Measurements from ENCODE around the gene ALX3.

ALX3 gene

GRCh38 chr1:110067479-110067892, 3.0 kb downstream of the ALX3 start:
- Histone ChIP-seq H3K27ac (no peak overlapping the region), H3K4me3 (ENCODE audit: low read depth, low read length) (no peak overlapping the region), H3K36me3 (no peaks in the 10 kb centered on the region; the same call in 1 of the 2 replicates), H3K27me3 (ENCODE audit: insufficient read depth, low read depth, severe bottlenecking) (no peaks in the 10 kb centered on the region), H3K9me3 (ENCODE audit: severe bottlenecking) (no peaks in the 10 kb centered on the region)
- no peak for TF ChIP-seq CTCF (IDR thresholded peaks at IDR 0.05; ENCODE audit: low read depth, low read length)
- DNase-seq, result no peak

DNA sequence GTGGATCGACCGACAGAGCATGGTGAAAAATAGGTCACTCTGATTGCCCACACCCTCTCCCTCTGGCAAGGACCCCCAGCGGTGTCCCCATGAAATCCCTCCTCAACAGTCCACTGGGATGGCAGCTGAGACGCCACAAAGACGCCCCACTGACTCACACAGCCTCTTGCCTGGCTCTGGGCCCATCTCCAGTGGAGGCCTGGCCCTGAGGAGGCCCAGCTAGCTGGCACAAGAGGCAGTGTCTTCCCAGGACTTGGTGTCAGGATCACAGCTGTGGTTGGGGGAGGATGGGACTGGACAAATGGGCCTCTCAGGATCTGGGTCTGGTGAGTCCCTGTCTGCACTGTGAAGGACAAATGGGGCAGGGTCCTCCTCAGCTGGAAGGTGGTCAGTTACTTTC, 4.6 kb downstream of the ALX3 start:
- H3K9me3 ChIP-seq (ENCODE audit: severe bottlenecking), result no peaks in the 10 kb centered on the region
- DNase-seq, result no peak
- no peaks in the 10 kb centered on the region for H3K27me3 ChIP-seq (ENCODE audit: insufficient read depth, low read depth, severe bottlenecking)
- H3K27ac ChIP-seq, result no peak overlapping the region
- no peaks in the 10 kb centered on the region; the same call in 1 of the 2 replicates for H3K36me3 ChIP-seq
- no peak overlapping the region for H3K4me3 ChIP-seq (ENCODE audit: low read depth, low read length)
- no peak for TF ChIP-seq CTCF (IDR thresholded peaks at IDR 0.05; ENCODE audit: low read depth, low read length)

- no peak for TF ChIP-seq CTCF (IDR thresholded peaks at IDR 0.05; ENCODE audit: low read depth, low read length)
- no peaks in the 10 kb centered on the region for H3K27me3 ChIP-seq (ENCODE audit: insufficient read depth, low read depth, severe bottlenecking)
- no peak overlapping the region for H3K4me3 ChIP-seq (ENCODE audit: low read depth, low read length)
- DNase-seq, result no peak
- no peak overlapping the region for H3K27ac ChIP-seq
- no peaks in the 10 kb centered on the region for H3K9me3 ChIP-seq (ENCODE audit: severe bottlenecking)
- H3K36me3 ChIP-seq, result peaks cover 4% of the 10 kb centered on the region
These were observed 5.7 kb downstream of the ALX3 start for GRCh38 chr1:110064576-110065337.

DNA sequence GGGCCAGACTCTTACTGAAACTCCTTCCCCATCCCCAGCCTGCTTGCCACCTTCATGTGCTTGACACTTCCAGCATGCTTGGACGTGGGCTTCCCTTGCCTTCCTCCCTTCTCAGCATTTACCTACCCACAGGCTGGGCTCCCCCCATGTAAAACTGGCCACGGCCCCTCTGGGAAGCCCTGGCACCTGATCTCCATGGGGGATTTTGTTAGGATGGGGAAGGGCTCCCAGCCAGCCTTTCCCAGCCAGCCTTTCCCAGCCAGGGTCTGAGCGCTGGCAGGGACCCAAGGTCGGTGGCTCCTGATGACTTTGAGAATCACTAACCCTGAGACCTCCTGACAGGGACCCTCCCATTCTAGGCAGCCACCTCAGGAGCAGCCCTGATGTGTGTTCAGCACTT, 6.7 kb downstream of the ALX3 start:
- no peak for DNase-seq
- no peak for TF ChIP-seq CTCF (IDR thresholded peaks at IDR 0.05; ENCODE audit: low read depth, low read length)
- no peak overlapping the region for H3K4me3 ChIP-seq (ENCODE audit: low read depth, low read length)
- no peaks in the 10 kb centered on the region for H3K9me3 ChIP-seq (ENCODE audit: severe bottlenecking)
- no peaks in the 10 kb centered on the region for H3K27me3 ChIP-seq (ENCODE audit: insufficient read depth, low read depth, severe bottlenecking)
- peaks cover 10% of the 10 kb centered on the region for H3K36me3 ChIP-seq
- H3K27ac ChIP-seq, result no peak overlapping the region

- Histone ChIP-seq H3K4me3 (ENCODE audit: low read depth, low read length) (no peak overlapping the region), H3K9me3 (ENCODE audit: severe bottlenecking) (no peaks in the 10 kb centered on the region), H3K36me3 (peaks cover 16% of the 10 kb centered on the region), H3K27ac (no peak overlapping the region), H3K27me3 (ENCODE audit: insufficient read depth, low read depth, severe bottlenecking) (no peaks in the 10 kb centered on the region)
- TF ChIP-seq CTCF (IDR thresholded peaks at IDR 0.05; ENCODE audit: low read depth, low read length), result no peak
- DNase-seq, result peak; percentile 45
These were observed 7.9 kb downstream of the ALX3 start for GRCh38 chr1:110062612-110063011.

GRCh38 chr1:110061341-110061740, 9.1 kb downstream of the ALX3 start:
- Histone ChIP-seq H3K27ac (no peak overlapping the region), H3K9me3 (ENCODE audit: severe bottlenecking) (no peaks in the 10 kb centered on the region), H3K4me3 (ENCODE audit: low read depth, low read length) (no peak overlapping the region), H3K36me3 (peaks cover 28% of the 10 kb centered on the region), H3K27me3 (ENCODE audit: insufficient read depth, low read depth, severe bottlenecking) (no peaks in the 10 kb centered on the region)
- TF ChIP-seq CTCF (IDR thresholded peaks at IDR 0.05; ENCODE audit: low read depth, low read length), result no peak
- no peak for DNase-seq

Data from WERI-Rb-1 (cell line).